Aorta (tissue), 5 donors: Measurements from ENCODE around the gene CDH23. TPM values are rescaled to one million over a fixed set of nuclear protein-coding genes. Genes with fewer than 3 reads are reported as not detected.

Experiments used
- ATAC-seq: fragments of 200-7000 bp; cut with Tn5 transposase; one replicate; pipeline ENCODE4 v1.9.1; 2022; ENCODE audit warnings: moderate library complexity; ENCODE audit not compliant: low FRiP score
- DNase-seq, 2 donors: peaks; one replicate each; pipeline ENCODE4 v3.0.0-alpha.2; 2020
- H3K27ac ChIP-seq, 2 donors: one replicate each; pipeline ENCODE4 v1.5.1; 2013; ENCODE audit warnings: low read length in 2 of 2, mild to moderate bottlenecking in 2 of 2, moderate library complexity in 2 of 2, control low read depth in 1 of 2, inconsistent platforms in 1 of 2, low read depth in 1 of 2
- H3K27me3 ChIP-seq, 2 donors: one replicate each; pipeline ENCODE4 v1.6.1; 2013; ENCODE audit warnings: control low read depth in 1 of 2, low read length in 1 of 2, mild to moderate bottlenecking in 1 of 2, moderate library complexity in 1 of 2; ENCODE audit not compliant: insufficient read depth in 2 of 2, control insufficient read depth in 1 of 2
- H3K36me3 ChIP-seq, 2 donors: one replicate each; pipeline ENCODE4 v1.6.1; 2013; ENCODE audit warnings: control low read depth in 1 of 2, low read length in 1 of 2, mild to moderate bottlenecking in 1 of 2; ENCODE audit not compliant: insufficient read depth in 2 of 2, control insufficient read depth in 1 of 2
- H3K4me1 ChIP-seq, 2 donors: one replicate each; pipeline ENCODE4 v1.6.1; 2013; ENCODE audit warnings: low read length in 2 of 2, control low read depth in 1 of 2, mild to moderate bottlenecking in 1 of 2, moderate library complexity in 1 of 2; ENCODE audit not compliant: insufficient read depth in 2 of 2, control insufficient read depth in 1 of 2
- H3K4me3 ChIP-seq, 2 donors: one replicate each; pipeline ENCODE4 v1.5.1; 2013; ENCODE audit warnings: low read length in 2 of 2, control low read depth in 1 of 2, mild to moderate bottlenecking in 1 of 2
- H3K9me3 ChIP-seq: one replicate; pipeline ENCODE4 v1.6.1; 2013; ENCODE audit warnings: mild to moderate bottlenecking, low read length; ENCODE audit not compliant: control insufficient read depth
- WGBS, 2 donors: extraction: QIAGEN DNeasy Blood & Tissue Kit; methylation state at CpG; one replicate each; pipeline ENCODE4 v1.1.7; 2013; 5-methylcytosine and 5-hydroxymethylcytosine counted together
- intact Hi-C, 2 donors: fragments of 100-400 bp; cut with DNase I; formaldehyde crosslinking; loops; one replicate each; pipeline versions ENCODE4 v1.14.2 to v1.15.0; 2022
- polyA plus RNA-seq, 2 donors: library from polyadenylated mRNA; stranded (reverse); fragments of 200-250 nt; gene quantifications; one replicate each; pipeline ENCODE4 v1.2.3, GENCODE V29; 2013
- total RNA-seq, 2 donors: library from RNA; stranded (reverse); fragmentation: NEBNext Ultra II Directional; extraction: Animal tissue kit (Norgen Biotek cat#: 25700); gene quantifications; one replicate each; pipeline ENCODE4 v1.2.1, GENCODE V29; 2021
- donor health status: healthy with polysubstance abuse.
- donor health status: Bipolar disorder and iron deficiency.
- donor health status: DM: no; HTN: no; CAD: no.
- donor health status: DM: no; HTN: no; CAD: no.
- donor health status: DM: yes; HTN: yes; CAD: no.

Gene CDH23
- total and polyA plus RNA-seq, 4 donors = 0.50 to 16.6 (median 7.3) TPM

- Histone ChIP-seq H3K4me1 (no peaks in the 10 kb centered on the region), H3K9me3 (no peaks in the 10 kb centered on the region), H3K36me3 (no peaks in the 10 kb centered on the region), H3K4me3 (no peak overlapping the region), H3K27me3 (no peaks in the 10 kb centered on the region), H3K27ac (no peak overlapping the region)
- WGBS, 2 donors = 76 to 85% methylated on average over 12 to 13 of the region's 13 CpGs
- intact Hi-C loops = no loop called here
- ATAC-seq = no peak
- no peak for DNase-seq
Measured at GRCh38 chr10:71481746-71482410, 85.2 kb downstream of the CDH23 start.

GRCh38 chr10:71482620-71483019 is 85.9 kb downstream of the CDH23 start:
- Histone ChIP-seq H3K36me3 (no peaks in the 10 kb centered on the region), H3K27me3 (no peaks in the 10 kb centered on the region), H3K4me3 (no peak overlapping the region), H3K4me1 (no peaks in the 10 kb centered on the region), H3K9me3 (no peaks in the 10 kb centered on the region), H3K27ac (no peak overlapping the region)
- intact Hi-C loops = no loop called here
- no peak for ATAC-seq
- WGBS, 2 donors = 91 to 92% methylated on average over 6 of the region's 6 CpGs
- DNase-seq = no peak

- intact Hi-C loops = no loop called here
- WGBS, 2 donors = 88 to 91% methylated on average over 4 of the region's 4 CpGs
Measured at GRCh38 chr10:71483135-71483534, 86.4 kb downstream of the CDH23 start.

GRCh38 chr10:71483885-71484751 is 87.4 kb downstream of the CDH23 start:
- Histone ChIP-seq H3K9me3 (no peaks in the 10 kb centered on the region), H3K4me3 (no peak overlapping the region), H3K36me3 (no peaks in the 10 kb centered on the region), H3K27me3 (no peaks in the 10 kb centered on the region), H3K4me1 (no peaks in the 10 kb centered on the region), H3K27ac (no peak overlapping the region)
- WGBS, 2 donors = 62 to 64% methylated on average over 22 of the region's 22 CpGs
- intact Hi-C loops = no loop called here
- DNase-seq (no peak), ATAC-seq (no peak)

More at GRCh38 chr10:71483135-71483534, 86.4 kb downstream of the CDH23 start:
- H3K4me3 ChIP-seq = no peak overlapping the region
- H3K27me3 ChIP-seq = no peaks in the 10 kb centered on the region
- no peaks in the 10 kb centered on the region for H3K36me3 ChIP-seq
- ATAC-seq (no peak), DNase-seq (no peak)
- H3K9me3 ChIP-seq = no peaks in the 10 kb centered on the region
- no peak overlapping the region for H3K27ac ChIP-seq
- H3K4me1 ChIP-seq = no peaks in the 10 kb centered on the region

GRCh38 chr10:71486484-71487114 is 89.9 kb downstream of the CDH23 start:
- no peak for ATAC-seq
- 36 to 38% methylated on average over 6 of the region's 6 CpGs for WGBS, 2 donors
- no peaks in the 10 kb centered on the region for H3K9me3 ChIP-seq
- no peaks in the 10 kb centered on the region for H3K4me1 ChIP-seq
- DNase-seq = no peak
- H3K36me3 ChIP-seq = no peaks in the 10 kb centered on the region
- no peaks in the 10 kb centered on the region for H3K27me3 ChIP-seq
- H3K4me3 ChIP-seq = no peak overlapping the region
- H3K27ac ChIP-seq = no peak overlapping the region
- intact Hi-C loops = no loop called here

- H3K4me1 ChIP-seq = no peaks in the 10 kb centered on the region
- H3K27ac ChIP-seq = no peak overlapping the region
- DNase-seq (no peak), ATAC-seq (no peak)
- intact Hi-C loops = no loop called here
- H3K9me3 ChIP-seq = no peaks in the 10 kb centered on the region
- no peaks in the 10 kb centered on the region for H3K27me3 ChIP-seq
- 96 to 100% methylated on average over 1 of the region's 1 CpG for WGBS, 2 donors
- H3K4me3 ChIP-seq = no peak overlapping the region
- H3K36me3 ChIP-seq = no peaks in the 10 kb centered on the region
Measured at GRCh38 chr10:71487726-71488125, 91.0 kb downstream of the CDH23 start.

- Histone ChIP-seq H3K36me3 (no peaks in the 10 kb centered on the region), H3K4me3 (no peak overlapping the region), H3K4me1 (no peaks in the 10 kb centered on the region), H3K9me3 (no peaks in the 10 kb centered on the region), H3K27ac (no peak overlapping the region), H3K27me3 (no peaks in the 10 kb centered on the region)
- intact Hi-C loops = no loop called here
- ATAC-seq (no peak), DNase-seq (no peak)
- WGBS, 2 donors = 95 to 97% methylated on average over 2 of the region's 2 CpGs
Measured at GRCh38 chr10:71489077-71489476, 92.4 kb downstream of the CDH23 start.

GRCh38 chr10:71492872-71493271 is 96.2 kb downstream of the CDH23 start:
- ATAC-seq (no peak), DNase-seq (no peak)
- H3K36me3 ChIP-seq = no peaks in the 10 kb centered on the region
- 83% methylated on average over 6 of the region's 6 CpGs for WGBS, 2 donors
- intact Hi-C loops = no loop called here
- no peaks in the 10 kb centered on the region for H3K9me3 ChIP-seq
- H3K4me3 ChIP-seq = no peak overlapping the region
- H3K4me1 ChIP-seq = no peaks in the 10 kb centered on the region
- no peak overlapping the region for H3K27ac ChIP-seq
- H3K27me3 ChIP-seq = no peaks in the 10 kb centered on the region
